Esophagus muscularis mucosa (tissue), 4 donors: ENCODE measurements around the gene TRIM25. TPM values are rescaled to one million over a fixed set of nuclear protein-coding genes. Genes with fewer than 3 reads are reported as not detected.

Experiments
- DNase-seq: peaks from one replicate; pipeline ENCODE4 v3.0.0-alpha.2; 2017; ENCODE audit errors: extremely low spot score
- H3K27ac ChIP-seq, 4 donors: fragments of 200-600 bp; sonication (generic); replicated peaks in 1 of 4; 1 replicate in 3 of 4; 2 replicates in 1 of 4; pipeline ENCODE4 v1.5.1; 2016 to 2019; ENCODE audit warnings: mild to moderate bottlenecking in 1 of 4
- H3K27me3 ChIP-seq, 4 donors: fragments of 200-600 bp; sonication (generic); one replicate each; pipeline versions ENCODE4 v1.5.1 to v1.6.0; 2016 to 2019
- H3K36me3 ChIP-seq, 4 donors: fragments of 200-600 bp; sonication (generic); one replicate each; pipeline ENCODE4 v1.5.1; 2016 to 2019
- H3K4me1 ChIP-seq, 4 donors: fragments of 200-600 bp; sonication (generic); one replicate each; pipeline ENCODE4 v1.5.1; 2016 to 2019
- H3K4me3 ChIP-seq, 4 donors: fragments of 200-600 bp; sonication (generic); 1 replicate in 2 of 4; 2 replicates in 2 of 4; pipeline ENCODE4 v1.5.1; 2016 to 2019; ENCODE audit warnings: mild to moderate bottlenecking in 4 of 4, moderate library complexity in 1 of 4
- H3K9me3 ChIP-seq, 4 donors: fragments of 200-600 bp; sonication (generic); 1 replicate in 3 of 4; 2 replicates in 1 of 4; pipeline ENCODE4 v1.5.1; 2016 to 2019
- CTCF ChIP-seq, 3 experiments: fragments of 200-600 bp in 2 of 3; fragments of 450-650 bp in 1 of 3; sonication (generic) in 2 of 3; IDR thresholded peaks; one replicate each; pipeline ENCODE4 v1.5.1; 2017 to 2019; ENCODE audit warnings: antibody characterized with exemption in 3 of 3, mild to moderate bottlenecking in 2 of 3, moderate library complexity in 1 of 3
- EP300 ChIP-seq: sonication (generic); formaldehyde crosslinking; IDR thresholded peaks from one replicate; pipeline ENCODE4 v1.6.1; 2017; ENCODE audit warnings: antibody characterized with exemption
- POLR2A ChIP-seq: fragments of 450-650 bp; IDR thresholded peaks from one replicate; pipeline ENCODE4 v1.6.1; 2017; ENCODE audit warnings: antibody characterized with exemption, moderate library complexity, mild to moderate bottlenecking, low read depth
- POLR2AphosphoS5 ChIP-seq, 2 donors: sonication (generic); formaldehyde crosslinking; IDR thresholded peaks; one replicate each; pipeline ENCODE4 v1.6.1; 2017; ENCODE audit warnings: antibody characterized with exemption in 2 of 2
- WGBS: methylation state at CpG from one replicate; pipeline ENCODE4 v1.1.5; 2018; 5-methylcytosine and 5-hydroxymethylcytosine counted together
- intact Hi-C: fragments of 100-400 bp; cut with DNase I; formaldehyde crosslinking; loops from one replicate; pipeline ENCODE4 v1.15.1; 2023
- total RNA-seq, 4 donors: library from RNA; depleted of rRNA; stranded (reverse); fragments of >200 nt; gene quantifications; one replicate each; pipeline versions ENCODE4 v1.1.0 to v1.2.1, GENCODE V29; 2016

The TRIM25 gene
- total RNA-seq, 4 donors from 2014 or later: 13.9 to 19.9 (median 16.6) TPM

- TF ChIP-seq CTCF (IDR thresholded peaks at IDR 0.05) (no peak), POLR2AphosphoS5 (IDR thresholded peaks at IDR 0.05) (no peak), POLR2A (no peak), EP300 (no peak)
- WGBS: 77% methylated on average over 2 of the region's 2 CpGs
- H3K27me3 ChIP-seq: no peaks in the 10 kb centered on the region
- intact Hi-C loops: no loop called here
- no peaks in the 10 kb centered on the region for H3K4me1 ChIP-seq
- no peak overlapping the region for H3K4me3 ChIP-seq
- peaks cover 0 to 10% (median 5%) of the 10 kb centered on the region in 4 donors for H3K9me3 ChIP-seq
- no peak for DNase-seq
- H3K27ac ChIP-seq: no peak overlapping the region
- H3K36me3 ChIP-seq: peaks cover 24 to 43% (median 36%) of the 10 kb centered on the region in 4 donors
Observed at GRCh38 chr17:56886288-56886731, 27.5 kb downstream of the TRIM25 start.

- Histone ChIP-seq H3K27ac (no peak overlapping the region), H3K9me3 (peaks cover 0 to 10% (median 5%) of the 10 kb centered on the region in 4 donors), H3K4me1 (no peaks in the 10 kb centered on the region), H3K36me3 (peaks cover 13 to 32% (median 26%) of the 10 kb centered on the region in 4 donors), H3K27me3 (no peaks in the 10 kb centered on the region), H3K4me3 (no peak overlapping the region)
- no peak for DNase-seq
- TF ChIP-seq CTCF (IDR thresholded peaks at IDR 0.05): no peak
- TF ChIP-seq POLR2AphosphoS5 (IDR thresholded peaks at IDR 0.05): no peak
- TF ChIP-seq EP300: no peak
- WGBS: 81% methylated on average over 2 of the region's 2 CpGs
- intact Hi-C loops: no loop called here
Observed at GRCh38 chr17:56885312-56885657, 28.6 kb downstream of the TRIM25 start.

- no peaks in the 10 kb centered on the region for H3K27me3 ChIP-seq
- WGBS: 83% methylated on average over 6 of the region's 6 CpGs
- no peaks in the 10 kb centered on the region for H3K4me1 ChIP-seq
- H3K4me3 ChIP-seq: no peak overlapping the region
- H3K27ac ChIP-seq: no peak overlapping the region
- no peak for DNase-seq
- intact Hi-C loops: no loop called here
- peaks cover 9 to 27% (median 20%) of the 10 kb centered on the region in 4 donors for H3K36me3 ChIP-seq
- H3K9me3 ChIP-seq: peaks cover 0 to 10% (median 5%) of the 10 kb centered on the region in 4 donors
- TF ChIP-seq POLR2AphosphoS5 (IDR thresholded peaks at IDR 0.05) (no peak), EP300 (no peak), POLR2A (no peak), CTCF (IDR thresholded peaks at IDR 0.05) (no peak)
Observed at GRCh38 chr17:56884483-56885311, 29.2 kb downstream of the TRIM25 start.

- Histone ChIP-seq H3K4me1 (no peaks in the 10 kb centered on the region), H3K36me3 (peaks cover 9 to 16% (median 16%) of the 10 kb centered on the region in 4 donors), H3K27ac (no peak overlapping the region), H3K27me3 (no peaks in the 10 kb centered on the region), H3K9me3 (peaks cover 0 to 10% (median 5%) of the 10 kb centered on the region in 4 donors), H3K4me3 (no peak overlapping the region)
- WGBS: 48% methylated on average over 1 of the region's 1 CpG
- intact Hi-C loops: no loop called here
- TF ChIP-seq POLR2A (no peak), CTCF (IDR thresholded peaks at IDR 0.05) (no peak), EP300 (no peak), POLR2AphosphoS5 (IDR thresholded peaks at IDR 0.05) (no peak)
- DNase-seq: no peak
Observed at GRCh38 chr17:56883616-56884015, 30.2 kb downstream of the TRIM25 start.
